Measurements from ENCODE around the gene MDM4.

- TF ChIP-seq CTCF (IDR thresholded peaks at IDR 0.05; ENCODE audit: low read length) (no peak), EZH2 (optimal IDR thresholded peaks at IDR 0.05; ENCODE audit: low read depth, low read length) (no peak)
These were observed 60.2 kb downstream of the MDM4 start for GRCh38 chr1:204576422-204576821.
